NB4 (cell line): ENCODE results near the gene CBX2.

Experiments used
- DNase-seq: peaks from one replicate; pipeline ENCODE4 v3.0.0; 2010; ENCODE audit warnings: low read depth
- H3K4me3 ChIP-seq: one replicate; pipeline ENCODE4 v1.5.1; 2011; ENCODE audit warnings: mild to moderate bottlenecking, low read depth, low read length, moderate library complexity
- CTCF ChIP-seq: IDR thresholded peaks from one replicate; pipeline ENCODE4 v1.5.1; 2012; ENCODE audit warnings: low read depth, low read length
- MAX ChIP-seq: IDR thresholded peaks from 2 replicates; pipeline ENCODE4 v1.6.1; 2011; ENCODE audit warnings: low read depth, low read length
- MYC ChIP-seq: IDR thresholded peaks from 2 replicates; pipeline ENCODE4 v1.6.1; 2011; ENCODE audit warnings: low read depth, low read length
- POLR2A ChIP-seq: IDR thresholded peaks from 2 replicates; pipeline ENCODE4 v1.6.1; 2011; ENCODE audit warnings: mild to moderate bottlenecking; ENCODE audit not compliant: insufficient read length; ENCODE audit errors: extremely low read depth

The CBX2 gene

GRCh38 chr17:79809530-79810129, 31.7 kb downstream of the CBX2 start:
- DNase-seq, result no peak
- H3K4me3 ChIP-seq, result no peak overlapping the region
- TF ChIP-seq CTCF (no peak), POLR2A (no peak), MYC (no peak), MAX (no peak)

GRCh38 chr17:79810130-79811010, 32.4 kb downstream of the CBX2 start:
- TF ChIP-seq CTCF (no peak), MYC (no peak), MAX (no peak), POLR2A (no peak)
- peak; percentile 84 for DNase-seq
- no peak overlapping the region for H3K4me3 ChIP-seq

- TF ChIP-seq MAX, result no peak
- peak; percentile 21 for TF ChIP-seq CTCF
- H3K4me3 ChIP-seq, result no peak overlapping the region
- peak; percentile 74 for DNase-seq
Observed at GRCh38 chr17:79811011-79811867, 33.3 kb downstream of the CBX2 start.

- no peak for DNase-seq
- TF ChIP-seq CTCF (no peak), MYC (no peak), MAX (no peak), POLR2A (no peak)
- H3K4me3 ChIP-seq, result no peak overlapping the region
Observed at GRCh38 chr17:79811868-79812352, 34.0 kb downstream of the CBX2 start.

- TF ChIP-seq CTCF (no peak), MYC (no peak; the same call in 1 of the 2 replicates), MAX (no peak), POLR2A (no peak)
- DNase-seq, result no peak
- no peak overlapping the region for H3K4me3 ChIP-seq
Observed at GRCh38 chr17:79812353-79813258, 34.7 kb downstream of the CBX2 start.
